Endometrium (tissue), 2 donors: ENCODE results near the gene DAPL1.
A peak's percentile ranks its signal among the peaks of the same experiment; 100 is the strongest.
"Not testable (repeated sequence)": the region's sequence is repeated elsewhere in the genome, so short reads cannot be mapped to it uniquely, and the experiment has no call there.

Source experiments
- FAIRE-seq: peaks from 2 replicates; lab custom pipeline; 2012; peaks lifted over from hg19 to GRCh38; lab: Jason Lieb, UNC
- donor health status: control.
- donor health status: control.

DAPL1 gene

GRCh38 chr2:158823486-158824237, 28.5 kb downstream of the DAPL1 start:
- no peak for FAIRE-seq

GRCh38 chr2:158825021-158825420, 29.9 kb downstream of the DAPL1 start:
- FAIRE-seq = no peak

GRCh38 chr2:158826965-158827364, 31.8 kb downstream of the DAPL1 start:
- no peak for FAIRE-seq

- FAIRE-seq = peak; percentile 90
Measured at GRCh38 chr2:158828378-158829164, 33.5 kb downstream of the DAPL1 start.

- FAIRE-seq = no peak
Measured at GRCh38 chr2:158829167-158829566, 34.0 kb downstream of the DAPL1 start.

GRCh38 chr2:158830201-158830600, 35.1 kb downstream of the DAPL1 start:
- no peak for FAIRE-seq

GRCh38 chr2:158835431-158835830, 40.3 kb downstream of the DAPL1 start:
- FAIRE-seq = no peak

GRCh38 chr2:158837645-158838044, 42.5 kb downstream of the DAPL1 start:
- FAIRE-seq = no peak

GRCh38 chr2:158841850-158842249, 46.7 kb downstream of the DAPL1 start:
- peak; percentile 97 for FAIRE-seq

GRCh38 chr2:158845444-158845843, 50.3 kb downstream of the DAPL1 start:
- no peak for FAIRE-seq

GRCh38 chr2:158845859-158846258, 50.7 kb downstream of the DAPL1 start:
- FAIRE-seq = no peak

GRCh38 chr2:158847526-158847925, 52.4 kb downstream of the DAPL1 start:
- not testable (repeated sequence) for FAIRE-seq

- FAIRE-seq = not testable (repeated sequence)
Measured at GRCh38 chr2:158848031-158848970, 53.2 kb downstream of the DAPL1 start.

GRCh38 chr2:158860179-158860578, 65.1 kb downstream of the DAPL1 start:
- FAIRE-seq = not testable (repeated sequence)

- FAIRE-seq = not testable (repeated sequence)
Measured at GRCh38 chr2:158861626-158862025, 66.5 kb downstream of the DAPL1 start.

GRCh38 chr2:158865469-158865868, 70.4 kb downstream of the DAPL1 start:
- FAIRE-seq = not testable (repeated sequence)
